PC-3 (cell line): ENCODE measurements around the gene RAD50. TPM values are rescaled to one million over a fixed set of nuclear protein-coding genes. Genes with fewer than 3 reads are reported as not detected.

ENCODE experiments used
- ATAC-seq: fragments of 200-7000 bp; cut with Tn5 transposase; 2 replicates; pipeline ENCODE4 v1.9.1; 2020; ENCODE audit warnings: mild to moderate bottlenecking, moderate library complexity
- BruUV-seq: library from RNA; stranded (reverse); fragments of 400-500 nt; replicated peaks from 2 replicates; lab custom pipeline; 2021; lab: Mats Ljungman, UMichigan
- CTCF ChIA-PET: fragments of 300-600 bp; sonication (Branson Sonifier 250); formaldehyde crosslinking; loops from one replicate; lab custom pipeline; 2022; ENCODE audit warnings: antibody characterized with exemption; lab: Charles Lee
- POLR2A ChIA-PET: fragments of 300-600 bp; sonication (Branson Sonifier 250); formaldehyde crosslinking; loops from one replicate; lab custom pipeline; 2022; ENCODE audit warnings: antibody characterized with exemption; ENCODE audit not compliant: unreplicated experiment; lab: Charles Lee
- DNase-seq: peaks from one replicate; pipeline ENCODE4 v3.0.0-alpha.2; 2015
- H2AFZ ChIP-seq: fragments of 300-600 bp; sonication (generic); 2 replicates; pipeline ENCODE4 v1.6.0; 2016; ENCODE audit warnings: antibody characterized with exemption, low read length
- H3F3A ChIP-seq: fragments of 300-600 bp; sonication (generic); one replicate; pipeline ENCODE4 v1.6.0; 2017; ENCODE audit warnings: antibody characterized with exemption, low read length, control low read depth, mild to moderate bottlenecking; ENCODE audit not compliant: unreplicated experiment
- H3K27ac ChIP-seq: fragments of 300-600 bp; sonication (generic); 2 replicates; pipeline ENCODE4 v1.5.1; 2016; ENCODE audit warnings: mild to moderate bottlenecking, low read length
- H3K27me3 ChIP-seq: fragments of 300-600 bp; sonication (generic); 2 replicates; pipeline ENCODE4 v1.6.1; 2016; ENCODE audit warnings: low read length, mixed read lengths
- H3K36me3 ChIP-seq: fragments of 300-600 bp; sonication (generic); 2 replicates; pipeline ENCODE4 v1.6.1; 2016; ENCODE audit warnings: low read depth, mixed run types, low read length, mixed read lengths
- H3K4me1 ChIP-seq: fragments of 300-600 bp; sonication (generic); 2 replicates; pipeline ENCODE4 v1.5.1; 2016; ENCODE audit warnings: low read length; ENCODE audit not compliant: insufficient read depth
- H3K4me2 ChIP-seq: fragments of 300-600 bp; sonication (generic); 2 replicates; pipeline ENCODE4 v1.6.0; 2016; ENCODE audit warnings: low read length
- H3K4me3 ChIP-seq: fragments of 300-600 bp; sonication (generic); 2 replicates; pipeline ENCODE4 v1.5.1; 2016; ENCODE audit warnings: mild to moderate bottlenecking, low read length, mixed read lengths
- H3K79me2 ChIP-seq: fragments of 300-600 bp; sonication (generic); 2 replicates; pipeline ENCODE4 v1.6.1; 2017; ENCODE audit warnings: low read length, mixed read lengths
- H3K9ac ChIP-seq: fragments of 300-600 bp; sonication (generic); 2 replicates; pipeline ENCODE4 v1.6.0; 2016; ENCODE audit warnings: mild to moderate bottlenecking, low read length
- H3K9me2 ChIP-seq: fragments of 300-600 bp; sonication (generic); replicated peaks from 2 replicates; pipeline ENCODE4 v1.6.1; 2016; ENCODE audit warnings: mixed run types, low read length, mixed read lengths
- H3K9me3 ChIP-seq: fragments of 300-600 bp; sonication (generic); 2 replicates; pipeline ENCODE4 v1.6.1; 2016; ENCODE audit warnings: low read length, mixed read lengths
- H4K20me1 ChIP-seq: fragments of 300-600 bp; sonication (generic); 2 replicates; pipeline ENCODE4 v1.6.1; 2016; ENCODE audit warnings: low read length, mixed read lengths
- CTCF ChIP-seq: fragments of 300-600 bp; sonication (generic); conservative IDR thresholded peaks from 2 replicates; pipeline ENCODE4 v1.5.1; 2017; ENCODE audit warnings: antibody characterized with exemption, low read depth, mild to moderate bottlenecking, low read length
- EZH2 ChIP-seq: fragments of 300-600 bp; sonication (generic); IDR thresholded peaks from one replicate; pipeline ENCODE4 v1.6.1; 2017; ENCODE audit warnings: antibody characterized with exemption, mild to moderate bottlenecking, low read length; ENCODE audit not compliant: unreplicated experiment
- EZH2phosphoT487 ChIP-seq: fragments of 300-600 bp; sonication (generic); IDR thresholded peaks from 2 replicates; pipeline ENCODE4 v1.6.1; 2018; ENCODE audit warnings: mild to moderate bottlenecking, antibody characterized with exemption, low read length, borderline replicate concordance
- intact Hi-C: fragments of 100-400 bp; cut with micrococcal nuclease; formaldehyde crosslinking; loops from 2 replicates; pipeline ENCODE4 v1.9.0; 2023
- total RNA-seq: library from RNA; depleted of rRNA; stranded (reverse); fragments of >200 nt; gene quantifications from 2 replicates; pipeline ENCODE4 v1.2.3, GENCODE V29; 2014

The RAD50 gene
- total RNA-seq, 1 experiment from 2014 or later = 6.7 TPM

GRCh38 chr5:132528866-132529634, 27.7 kb upstream of the RAD50 start:
- intact Hi-C loops = loop anchor here (5.0 to 10.0 kb wide), 2 partner anchors 186 to 293 kb away; no protein-coding TSS in a partner anchor
- no peaks in the 10 kb centered on the region for H4K20me1 ChIP-seq
- TF ChIP-seq EZH2phosphoT487 (no peak), CTCF (no peak), EZH2 (no peak)
- no peaks in the 10 kb centered on the region for H3K27me3 ChIP-seq
- H3F3A ChIP-seq = no peaks in the 10 kb centered on the region
- ChIA-PET POLR2A (no interaction called here), CTCF (no interaction called here)
- no peak overlapping the region for H3K4me3 ChIP-seq
- no peaks in the 10 kb centered on the region for H3K9me3 ChIP-seq
- H3K36me3 ChIP-seq = no peaks in the 10 kb centered on the region
- H3K9ac ChIP-seq = no peak overlapping the region
- no TSS peak for BruUV-seq
- H3K4me2 ChIP-seq = no peak overlapping the region
- H3K4me1 ChIP-seq = no peaks in the 10 kb centered on the region
- H2AFZ ChIP-seq = no peak overlapping the region
- no peak overlapping the region for H3K27ac ChIP-seq
- no peaks in the 10 kb centered on the region for H3K9me2 ChIP-seq
- ATAC-seq (no peak), DNase-seq (no peak)
- H3K79me2 ChIP-seq = no peaks in the 10 kb centered on the region

GRCh38 chr5:132530946-132531345, 25.8 kb upstream of the RAD50 start:
- intact Hi-C loops = no loop called here
- ChIA-PET CTCF (no interaction called here), POLR2A (no interaction called here)

More at GRCh38 chr5:132530946-132531345, 25.8 kb upstream of the RAD50 start:
- H3K79me2 ChIP-seq = no peaks in the 10 kb centered on the region
- no peak for DNase-seq
- H2AFZ ChIP-seq = no peak overlapping the region
- H3K27me3 ChIP-seq = 0 out of 2 replicates have a peak, but pooled peaks cover 7% of the 10 kb centered on the region
- ATAC-seq = no peak
- no peak overlapping the region for H3K9ac ChIP-seq
- TF ChIP-seq EZH2phosphoT487 (no peak), EZH2 (no peak), CTCF (no peak)
- no peaks in the 10 kb centered on the region for H3K4me1 ChIP-seq
- H3K4me2 ChIP-seq = no peak overlapping the region
- H3K4me3 ChIP-seq = no peak overlapping the region
- no peaks in the 10 kb centered on the region for H3K9me2 ChIP-seq
- no peaks in the 10 kb centered on the region for H3K36me3 ChIP-seq
- BruUV-seq = no TSS peak
- no peaks in the 10 kb centered on the region for H3F3A ChIP-seq
- H4K20me1 ChIP-seq = no peaks in the 10 kb centered on the region
- no peak overlapping the region for H3K27ac ChIP-seq
- H3K9me3 ChIP-seq = no peaks in the 10 kb centered on the region
